Measurements from ENCODE around the gene POLD1.

The POLD1 gene

GRCh38 chr19:50416034-50416977 lies 32.2 kb downstream of the POLD1 start:
- TF ChIP-seq CTCF (IDR thresholded peaks at IDR 0.05; ENCODE audit: insufficient read depth, low read length, poor library complexity, severe bottlenecking) = no peak
- H3K27me3 ChIP-seq (replicated peaks; ENCODE audit: control insufficient read depth, insufficient read depth, low read length) = no peaks in the 10 kb centered on the region
- no peak for DNase-seq (ENCODE audit: extremely low read depth, insufficient read length)
- no peaks in the 10 kb centered on the region; the same call in 1 of the 2 replicates for H3K36me3 ChIP-seq (ENCODE audit: control insufficient read depth, insufficient read depth, low read length)
- no peak overlapping the region for H3K4me3 ChIP-seq (replicated peaks; ENCODE audit: low read depth, low read length)

GRCh38 chr19:50417111-50418081 lies 33.2 kb downstream of the POLD1 start:
- peaks cover 2% of the 10 kb centered on the region for H3K36me3 ChIP-seq (ENCODE audit: control insufficient read depth, insufficient read depth, low read length)
- H3K27me3 ChIP-seq (replicated peaks; ENCODE audit: control insufficient read depth, insufficient read depth, low read length) = no peaks in the 10 kb centered on the region
- TF ChIP-seq CTCF (IDR thresholded peaks at IDR 0.05; ENCODE audit: insufficient read depth, low read length, poor library complexity, severe bottlenecking) = no peak
- peak; percentile 64 for DNase-seq (ENCODE audit: extremely low read depth, insufficient read length)
- peak overlapping the region; percentile 27 for H3K4me3 ChIP-seq (replicated peaks; ENCODE audit: low read depth, low read length)

- TF ChIP-seq CTCF (IDR thresholded peaks at IDR 0.05; ENCODE audit: insufficient read depth, low read length, poor library complexity, severe bottlenecking) = no peak
- peak within 1 kb of the TSS; percentile 71 for H3K4me3 ChIP-seq (replicated peaks; ENCODE audit: low read depth, low read length)
- no peaks in the 10 kb centered on the region for H3K27me3 ChIP-seq (replicated peaks; ENCODE audit: control insufficient read depth, insufficient read depth, low read length)
- peaks cover 5% of the 10 kb centered on the region for H3K36me3 ChIP-seq (ENCODE audit: control insufficient read depth, insufficient read depth, low read length)
- DNase-seq (ENCODE audit: extremely low read depth, insufficient read length) = peak; percentile 81
Observed at GRCh38 chr19:50418176-50419021, 34.3 kb downstream of the POLD1 start, which contains the start of gene SPIB. SPIB (plus strand) TSS chr19:50418938; CDS start chr19:50418963, 25 bp downstream.

GRCh38 chr19:50419022-50419579 lies 35.0 kb downstream of the POLD1 start:
- Histone ChIP-seq H3K4me3 (replicated peaks; ENCODE audit: low read depth, low read length) (peak overlapping the region; percentile 71), H3K27me3 (replicated peaks; ENCODE audit: control insufficient read depth, insufficient read depth, low read length) (no peaks in the 10 kb centered on the region), H3K36me3 (ENCODE audit: control insufficient read depth, insufficient read depth, low read length) (peaks cover 6% of the 10 kb centered on the region)
- TF ChIP-seq CTCF (IDR thresholded peaks at IDR 0.05; ENCODE audit: insufficient read depth, low read length, poor library complexity, severe bottlenecking) = no peak
- DNase-seq (ENCODE audit: extremely low read depth, insufficient read length) = no peak

Measured in GM06990 (cell line).